T47D (cell line): ENCODE results near the gene ARSA.
"Not testable (repeated sequence)": the region's sequence is repeated elsewhere in the genome, so short reads cannot be mapped to it uniquely, and the experiment has no call there.

ENCODE experiments used
- DNase-seq, 2 experiments: peaks; one replicate each; pipeline versions ENCODE4 v3.0.0 to v3.0.0-alpha.2; 2011 to 2012; ENCODE audit warnings: low read depth in 1 of 2, low spot score in 1 of 2
- JUND ChIP-seq: IDR thresholded peaks from 2 replicates; pipeline ENCODE4 v1.6.1; 2012; ENCODE audit warnings: low read depth
- in situ Hi-C: cut with HindIII; loops from 2 replicates; pipeline ENCODE4 v1.10.0; 2016; ENCODE audit warnings: low sequenced_read_pairs, low pct_unique_long_range_greater_than_20kb

Gene ARSA

DNA sequence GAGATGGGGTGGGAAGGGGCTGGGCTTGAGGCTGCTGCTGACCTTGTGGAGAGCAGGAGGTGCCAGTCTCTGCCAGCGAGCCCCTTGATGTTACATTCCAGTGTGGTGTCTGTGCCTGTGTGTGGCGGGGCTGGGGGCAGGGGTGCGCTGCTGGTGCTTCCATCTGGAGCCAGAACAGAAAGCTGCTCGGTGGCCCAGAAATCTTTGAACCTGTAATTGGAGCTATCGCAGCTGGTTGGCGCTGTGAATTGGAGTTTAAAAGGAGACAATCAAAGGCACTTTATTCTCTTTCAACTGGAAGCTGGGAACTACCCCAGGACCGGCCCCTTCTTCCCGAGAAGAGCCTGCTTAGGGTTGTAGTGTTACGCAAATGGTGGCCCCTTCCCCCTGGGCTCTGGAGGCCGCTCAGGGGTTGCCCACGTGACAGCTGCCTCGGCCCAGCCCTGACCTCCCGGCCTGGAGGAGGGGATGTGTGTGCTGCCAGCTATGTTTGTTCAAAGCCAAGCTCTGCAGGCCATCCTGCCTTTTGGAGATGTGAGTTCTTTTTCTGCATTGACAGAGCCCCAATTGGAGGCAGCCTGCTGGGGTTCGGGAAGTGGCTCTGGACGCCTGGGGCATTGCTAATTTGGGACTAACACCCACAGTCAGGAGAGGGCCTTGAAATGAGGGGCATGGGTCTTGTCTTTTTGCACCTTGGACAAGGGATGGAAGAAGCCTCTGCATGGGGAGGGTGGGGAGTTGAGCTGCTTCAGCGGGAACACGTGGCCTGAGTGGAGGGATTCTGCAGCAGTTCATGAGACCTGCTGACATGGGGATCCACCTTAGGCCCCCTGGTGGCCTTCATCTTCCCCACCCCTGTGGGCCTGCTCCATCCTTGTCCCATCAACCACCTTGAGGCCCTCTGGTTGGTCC is 14.0 kb upstream of the ARSA start:
- no peak for DNase-seq
- in situ Hi-C loops: no loop called here
- no peak for TF ChIP-seq JUND

DNA sequence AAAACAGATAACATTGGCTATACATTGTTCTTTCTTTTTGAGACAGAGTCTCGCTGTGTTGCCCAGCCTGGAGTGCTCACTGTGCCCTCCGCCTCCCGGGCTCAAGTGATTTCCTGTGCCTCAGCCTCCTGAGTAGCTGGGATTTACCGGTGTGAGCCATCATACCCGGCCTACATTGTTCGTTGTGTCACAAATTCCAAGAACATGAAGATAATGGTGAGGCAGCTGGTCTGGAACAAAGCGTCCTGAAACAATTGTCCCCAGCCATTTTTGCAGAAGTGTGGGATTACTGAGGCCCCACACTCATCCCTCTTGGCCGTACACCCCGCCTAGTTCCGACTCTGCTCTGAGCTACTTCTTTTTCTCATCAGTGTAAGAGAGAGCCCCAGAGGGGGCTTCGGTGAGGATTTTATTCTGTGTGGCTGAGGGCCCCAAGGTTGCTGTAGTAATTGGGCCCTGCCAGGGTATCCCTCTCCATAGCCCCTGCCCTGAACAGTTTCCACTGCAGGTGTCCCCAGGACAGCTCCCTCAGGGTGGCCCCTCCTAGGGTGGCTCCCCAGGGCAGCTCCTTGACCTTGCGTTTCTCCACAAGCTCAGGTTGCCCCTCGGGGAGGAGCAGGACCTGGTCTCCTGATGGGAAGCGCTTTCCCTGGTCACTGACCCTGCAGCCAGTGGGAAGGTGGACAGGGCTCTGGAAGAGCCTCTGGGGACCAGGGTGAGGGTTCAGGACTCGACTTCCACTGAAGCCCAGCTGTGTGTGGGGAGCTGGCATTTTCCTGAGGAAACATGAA is 13.1 kb upstream of the ARSA start:
- in situ Hi-C loops: no loop called here
- TF ChIP-seq JUND: no peak
- no peak for DNase-seq

DNA sequence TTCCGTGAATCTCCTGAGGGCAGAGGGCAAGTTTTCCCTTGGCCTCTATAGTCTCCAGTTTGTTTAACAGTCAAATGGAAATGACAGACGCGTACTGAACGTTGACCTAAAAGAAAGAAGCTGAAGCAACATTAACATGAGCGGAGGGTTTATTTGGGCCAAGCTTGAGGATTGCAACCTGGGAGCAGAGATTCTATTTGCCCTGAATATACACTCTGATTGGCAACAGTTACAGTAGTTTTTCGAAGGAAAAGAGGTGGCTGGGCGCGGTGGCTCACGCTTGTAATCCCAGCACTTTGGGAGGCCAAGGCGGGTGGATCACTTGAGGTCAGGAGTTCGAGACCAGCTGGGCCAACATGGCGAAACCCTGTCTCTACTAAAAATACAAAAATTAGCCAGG is 12.3 kb upstream of the ARSA start:
- DNase-seq, in situ Hi-C loops: not testable (repeated sequence)

DNA sequence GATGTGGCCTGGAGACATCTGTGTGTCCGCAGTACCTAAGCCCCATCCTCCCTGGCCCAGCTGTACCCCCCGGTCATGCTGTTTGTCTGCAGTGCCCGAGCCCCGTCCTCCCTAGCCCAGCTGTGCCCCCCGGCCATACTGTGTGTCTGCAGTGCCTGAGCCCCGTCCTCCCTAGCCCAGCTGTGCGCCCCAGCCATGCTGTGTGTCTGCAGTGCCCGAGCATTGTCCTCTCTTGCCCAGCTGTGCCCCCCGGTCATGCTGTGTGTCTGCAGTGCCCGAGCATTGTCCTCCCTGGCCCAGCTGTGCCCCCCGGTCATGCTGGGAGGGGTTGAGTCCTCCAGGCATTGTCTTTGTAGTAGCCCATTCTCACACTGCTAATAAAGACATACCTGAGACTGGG is 7.6 kb upstream of the ARSA start:
- no peak for DNase-seq
- in situ Hi-C loops: no loop called here
- no peak for TF ChIP-seq JUND

DNA sequence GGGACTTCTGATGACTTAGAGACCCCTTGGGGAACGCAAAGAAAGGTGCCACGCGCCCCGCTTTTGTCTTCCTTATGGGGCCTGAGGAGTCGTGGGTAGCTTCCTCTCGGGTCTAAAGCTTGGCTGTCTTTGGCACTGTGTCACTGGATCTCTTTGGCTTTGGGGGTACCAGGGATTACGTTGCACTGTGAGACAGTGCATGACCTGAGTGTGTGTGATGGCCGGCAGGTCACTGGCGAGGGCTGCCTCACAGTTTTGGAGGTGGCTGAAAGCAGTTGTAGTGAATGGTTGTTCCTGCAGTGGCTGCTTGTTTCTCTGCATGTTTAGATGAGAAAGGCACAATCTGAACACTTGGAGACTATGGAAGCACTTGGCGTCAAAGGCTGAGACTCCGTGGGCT is 5.8 kb upstream of the ARSA start:
- DNase-seq: no peak
- no peak for TF ChIP-seq JUND
- in situ Hi-C loops: no loop called here

DNA sequence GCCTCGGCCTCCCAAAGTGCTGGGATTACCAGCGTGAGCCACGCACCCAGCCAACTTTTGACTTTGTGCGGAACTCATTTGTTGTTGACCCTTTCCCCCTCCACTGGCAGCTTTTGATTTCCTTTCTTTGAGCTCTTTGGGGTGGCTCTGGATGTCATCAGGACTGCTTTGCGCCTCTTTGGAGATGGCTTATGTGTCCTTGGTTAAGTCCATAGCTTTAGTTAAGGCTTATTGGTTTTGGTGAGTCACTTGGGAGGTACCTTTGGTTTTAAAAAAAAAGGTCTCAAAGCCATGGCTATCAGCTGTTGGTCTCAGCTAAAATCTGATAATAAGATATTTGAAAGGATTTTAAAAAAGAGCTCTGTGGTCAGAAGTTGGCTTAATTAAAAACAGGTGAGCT is 5.1 kb upstream of the ARSA start:
- DNase-seq: no peak
- no peak for TF ChIP-seq JUND
- in situ Hi-C loops: no loop called here

DNA sequence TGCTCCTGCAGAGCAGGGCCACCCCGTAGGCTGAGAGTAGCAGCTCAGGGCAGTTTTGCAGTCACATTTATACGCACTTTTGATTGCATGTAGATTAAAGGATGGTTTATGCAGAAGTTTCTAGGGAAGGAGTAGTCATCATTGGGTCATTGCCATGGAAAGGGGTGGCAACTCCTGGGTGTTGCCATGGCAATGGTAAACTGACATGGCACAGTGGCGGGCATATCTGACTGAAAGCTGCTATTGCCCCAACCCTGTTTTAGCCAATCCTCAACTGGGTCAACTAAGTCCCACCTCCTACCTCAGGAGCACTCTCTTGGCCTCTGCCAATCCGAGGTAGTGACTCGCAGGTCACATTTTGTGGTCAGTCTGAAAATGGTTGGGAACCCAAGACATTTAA is 2.4 kb upstream of the ARSA start:
- no peak for TF ChIP-seq JUND
- in situ Hi-C loops: no loop called here
- no peak for DNase-seq

DNA sequence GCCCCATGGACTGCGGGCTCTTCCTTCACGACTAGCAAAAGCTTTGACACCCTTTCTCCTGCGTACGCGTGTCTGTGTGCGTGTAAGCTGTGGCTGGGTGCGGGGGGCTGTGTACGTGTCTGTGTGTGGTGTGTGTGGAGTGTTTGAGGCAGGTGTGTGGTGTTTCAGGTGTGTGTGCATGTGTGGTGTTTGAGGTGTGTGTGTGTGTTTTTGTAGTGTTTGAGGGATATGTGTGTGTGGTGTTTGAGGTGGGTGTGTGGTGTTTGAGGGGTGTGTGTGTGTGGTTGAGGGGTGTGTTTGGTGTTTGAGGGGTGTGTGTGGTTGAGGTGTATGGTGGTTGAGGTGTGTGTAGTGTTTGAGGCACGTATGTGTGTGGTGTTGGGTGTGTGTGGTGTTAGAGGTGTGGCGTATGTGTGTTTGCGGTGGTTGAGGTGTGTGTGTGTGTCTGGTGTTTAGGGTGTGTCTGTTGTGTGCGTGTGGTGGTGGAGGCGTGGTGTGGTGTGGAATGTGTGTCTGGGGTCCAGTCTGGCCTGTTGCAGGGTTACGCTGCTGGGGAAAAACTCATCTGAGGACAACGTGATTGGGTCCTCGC is 687 bp upstream of the ARSA start:
- DNase-seq: no peak
- no peak for TF ChIP-seq JUND
- in situ Hi-C loops: no loop called here

DNA sequence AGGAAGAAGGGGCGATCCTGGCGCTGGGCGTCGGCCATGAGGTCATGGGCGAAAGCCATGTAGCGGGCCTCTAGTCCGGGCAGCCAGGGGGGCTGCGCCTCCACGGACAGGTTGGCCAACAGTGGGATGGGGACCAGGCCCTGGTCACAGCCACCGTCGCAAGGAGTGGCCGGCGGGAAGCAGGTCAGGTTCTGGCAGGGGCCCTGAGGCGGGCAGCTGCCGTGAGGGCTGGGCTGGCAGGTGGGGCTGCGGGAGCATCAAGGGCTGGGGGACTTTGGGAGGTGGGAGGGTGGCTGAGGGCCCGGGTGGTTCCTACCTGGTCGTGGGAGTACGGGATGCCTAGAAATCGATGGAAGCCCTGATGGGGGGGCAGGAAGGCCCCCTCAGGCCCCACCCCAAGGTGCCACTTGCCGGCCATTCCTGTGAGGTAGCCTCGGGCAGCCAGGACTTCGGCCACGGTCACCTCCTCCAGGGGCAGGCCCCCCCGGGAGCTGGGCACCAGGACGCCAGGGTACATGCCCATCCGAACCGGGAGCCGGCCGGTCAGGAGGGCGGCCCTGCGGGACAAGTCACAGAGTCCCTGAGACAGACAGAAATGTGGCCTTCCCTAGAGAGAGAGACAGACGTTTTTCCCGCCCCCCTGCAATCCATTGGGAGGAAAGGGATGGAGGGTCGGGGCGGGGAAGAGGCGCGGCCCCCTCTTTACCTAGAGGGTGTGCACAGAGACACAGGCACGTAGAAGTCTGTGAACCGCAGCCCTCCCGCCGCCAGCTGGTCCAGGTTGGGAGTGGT is 906 bp downstream of the ARSA start:
- no peak for TF ChIP-seq JUND
- in situ Hi-C loops: no loop called here
- no peak for DNase-seq

DNA sequence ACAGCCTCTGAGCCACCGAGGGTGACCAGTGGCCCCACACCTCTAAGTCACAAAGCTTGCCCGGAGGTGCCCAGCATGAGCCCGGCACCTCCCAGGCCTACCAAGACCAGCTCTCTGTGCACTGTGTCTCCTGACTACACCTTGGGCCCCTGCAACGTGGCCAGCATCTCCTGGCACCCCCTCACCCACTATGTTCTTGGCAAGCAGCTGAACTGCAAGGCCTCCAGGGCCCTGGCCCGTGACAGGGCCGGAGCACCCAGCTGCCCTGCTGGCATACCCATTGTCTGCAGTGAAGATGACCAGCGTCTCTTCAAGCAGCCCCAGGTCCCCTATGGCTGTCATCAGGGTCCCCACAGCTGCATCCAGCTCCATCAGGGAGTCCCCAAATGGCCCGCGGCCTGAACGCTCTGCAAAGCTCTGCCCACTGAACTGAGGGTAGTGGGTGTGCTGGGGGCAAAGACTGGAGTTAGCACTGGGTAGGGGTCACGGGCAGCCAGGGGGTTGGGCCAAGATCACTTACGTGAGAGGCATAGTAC is 1.6 kb downstream of the ARSA start:
- in situ Hi-C loops: no loop called here
- DNase-seq: no peak
- no peak for TF ChIP-seq JUND

DNA sequence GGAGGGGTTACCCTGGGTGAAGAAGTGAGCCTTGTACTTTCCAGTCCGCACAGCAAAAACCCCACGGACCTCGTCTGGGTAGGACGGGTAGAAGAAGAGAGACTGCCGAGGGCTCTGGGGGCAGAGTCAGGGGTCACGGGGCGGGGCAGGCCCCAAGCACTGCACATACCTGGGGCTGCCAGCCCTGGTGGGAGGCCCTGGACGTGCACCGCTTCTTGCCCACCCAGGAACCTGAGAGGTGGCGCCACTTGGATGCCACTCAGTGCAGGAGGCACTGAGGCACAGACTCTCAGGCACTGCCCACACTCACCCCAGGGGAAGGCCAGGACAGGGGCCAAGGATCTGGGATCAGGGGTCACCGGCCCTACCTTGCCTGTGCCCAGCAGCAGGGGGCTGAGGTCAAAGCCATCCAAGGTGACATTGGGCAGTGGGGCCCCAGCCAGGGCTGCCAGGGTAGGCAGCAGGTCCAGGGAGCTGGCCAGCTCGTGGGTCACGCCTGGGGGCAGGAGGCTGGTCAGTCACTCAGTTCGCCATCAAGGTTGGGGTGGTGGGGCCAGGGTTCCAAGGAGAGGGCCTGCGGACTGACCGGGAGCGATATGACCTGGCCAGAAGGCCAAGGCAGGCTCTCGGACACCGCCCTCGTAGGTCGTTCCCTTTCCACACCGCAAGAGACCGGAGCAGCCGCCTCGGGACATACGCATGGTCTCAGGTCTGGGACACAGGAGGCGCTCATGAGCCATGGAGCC is 2.2 kb downstream of the ARSA start:
- in situ Hi-C loops: no loop called here

More for the DNA sequence above, 2.2 kb downstream of the ARSA start:
- TF ChIP-seq JUND: no peak
- DNase-seq: no peak
